Stimulated activated CD4-positive, alpha-beta T cell treated with anti-CD3 and anti-CD28 coated beads, Interleukin-1b, Interleukin-23, amount 100 ng/mL, for 4 hours (primary cell): ENCODE measurements around the gene UGT3A2.

ENCODE experiments used
- DNase-seq, 2 donors: peaks; one replicate each; pipeline ENCODE4 v3.0.0-alpha.2; 2020; ENCODE audit warnings: low read depth in 2 of 2

UGT3A2 gene

DNA sequence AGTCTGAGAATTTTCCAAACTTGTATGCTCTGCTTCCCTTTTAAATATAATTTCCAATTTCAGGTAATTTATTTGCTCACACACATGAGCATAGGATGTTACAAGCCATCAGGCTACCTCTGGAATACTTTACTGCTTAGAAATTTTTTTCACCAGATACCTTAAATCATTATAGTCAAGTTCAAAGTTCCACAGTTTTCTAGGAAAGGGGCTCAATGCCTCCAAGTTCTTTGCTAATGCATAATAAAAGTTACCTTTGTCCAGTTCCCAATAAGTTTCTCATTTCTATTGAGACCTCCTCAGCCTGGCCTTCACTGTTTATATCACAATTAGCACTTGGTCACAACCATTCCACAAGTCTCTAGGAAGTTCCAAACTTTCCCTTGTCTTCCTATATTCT, 59.3 kb downstream of the UGT3A2 start:
- no peak for DNase-seq

DNA sequence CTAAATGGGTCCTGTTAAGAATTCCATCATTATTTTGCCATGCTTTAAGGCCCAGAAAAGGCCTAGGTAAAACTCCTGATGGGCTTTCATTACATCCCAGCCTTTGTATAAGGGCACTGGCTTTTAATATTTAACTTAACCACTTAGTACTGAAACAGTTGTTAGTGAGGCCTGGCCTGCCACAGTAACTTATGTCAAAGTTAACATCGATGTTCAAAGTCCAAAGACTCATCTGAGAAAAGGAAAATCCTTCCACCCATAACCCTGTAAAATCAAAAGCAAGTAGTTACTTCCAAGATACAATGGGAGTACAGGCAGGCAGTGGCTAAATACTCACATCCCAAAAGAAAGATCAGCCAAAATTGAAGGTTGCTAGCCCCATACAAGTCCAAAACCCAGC, 60.5 kb downstream of the UGT3A2 start:
- no peak for DNase-seq

DNA sequence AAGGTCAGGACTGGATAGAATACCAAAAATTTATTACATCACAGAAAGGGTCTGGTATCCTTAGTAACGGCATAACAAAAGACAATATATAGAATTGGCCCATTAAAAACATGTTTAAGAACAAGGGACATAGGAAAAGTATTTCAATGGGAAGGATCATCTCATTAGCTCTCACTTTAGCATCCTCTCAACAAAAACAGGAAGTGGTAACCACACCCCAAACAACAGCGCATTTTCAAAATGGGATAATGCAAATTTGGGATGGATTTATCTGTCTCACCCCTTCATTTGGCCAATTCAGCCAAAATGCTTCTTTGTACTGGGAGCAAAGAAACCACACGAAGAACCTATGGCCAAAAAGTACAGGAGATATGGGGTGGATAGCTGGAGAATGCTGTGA, 65.7 kb downstream of the UGT3A2 start:
- no peak for DNase-seq

DNA sequence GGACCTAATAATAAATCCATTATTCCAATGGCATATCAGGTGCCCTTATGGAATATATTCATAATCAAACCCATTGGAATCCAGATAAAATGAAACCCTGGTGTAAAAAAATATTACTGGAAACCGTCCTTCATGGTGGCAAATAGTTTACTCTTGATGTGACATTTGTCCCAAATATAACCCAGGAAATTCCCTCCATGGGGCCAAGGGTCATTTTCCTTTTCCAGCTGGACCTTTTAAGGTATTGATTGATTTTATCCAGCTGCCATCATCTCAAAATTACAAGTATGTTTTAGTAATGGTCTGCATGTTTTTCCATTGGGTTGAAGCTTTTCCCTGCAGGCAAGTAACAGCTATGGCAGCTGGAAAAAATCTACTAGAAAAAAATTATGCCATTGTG, 67.1 kb downstream of the UGT3A2 start:
- no peak for DNase-seq

DNA sequence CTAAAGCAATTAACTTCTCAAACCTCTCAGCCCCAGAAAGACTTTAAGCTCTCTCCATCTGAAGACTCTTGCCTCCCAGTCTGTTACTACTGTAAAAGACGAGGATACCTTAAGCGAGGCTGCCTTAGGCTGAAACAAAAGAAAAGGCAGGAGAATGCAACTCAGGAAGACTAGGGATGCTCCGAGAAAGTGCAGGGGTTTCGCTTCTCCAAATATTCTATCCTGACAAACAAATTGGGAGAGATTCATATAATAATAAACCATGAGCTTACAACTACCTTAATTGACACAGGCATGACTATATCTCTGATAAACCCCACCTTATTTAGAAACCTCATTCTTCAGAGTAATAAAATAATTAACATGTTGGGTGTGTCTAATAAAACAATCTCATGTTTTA, 70.6 kb downstream of the UGT3A2 start:
- no peak for DNase-seq

DNA sequence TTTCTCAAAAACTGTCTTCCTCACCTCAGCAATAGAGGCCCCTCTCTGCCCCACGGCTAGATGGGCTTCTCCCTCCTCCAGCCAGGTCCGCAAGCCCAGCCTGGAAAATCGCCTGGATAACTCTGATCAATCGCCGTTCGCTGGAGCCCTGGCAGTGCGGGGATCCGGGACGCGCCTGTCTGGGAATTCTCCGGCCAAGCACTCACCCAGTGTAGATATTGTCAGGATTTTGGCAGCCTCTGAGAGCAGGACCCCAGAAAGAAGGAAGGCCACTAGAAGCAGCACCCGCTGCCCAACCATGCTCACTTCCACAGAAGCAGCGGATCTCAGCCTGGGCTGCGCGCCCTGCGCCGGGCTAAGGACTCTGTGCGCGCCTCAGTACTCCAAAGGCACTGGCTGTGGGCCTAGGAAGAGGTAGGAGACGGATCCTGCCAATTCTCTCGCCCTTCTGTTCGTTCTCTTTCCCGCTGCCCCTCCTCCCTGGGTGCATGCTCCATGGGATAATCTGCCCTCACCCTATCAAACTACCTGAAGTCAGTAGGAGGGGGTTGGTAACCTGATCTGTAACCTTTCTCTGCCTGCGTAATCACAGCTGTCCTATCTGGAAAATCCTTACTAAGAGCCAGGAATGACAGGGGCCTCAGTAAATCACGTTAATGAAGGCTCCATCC, 75.6 kb downstream of the UGT3A2 start, which contains the start of gene UGT3A1:
Gene UGT3A1, minus strand, starts transcription at position 450 of the 671 bp plus-strand sequence. Its CDS starts 150 bp downstream, at position 300.
- DNase-seq = no peak

DNA sequence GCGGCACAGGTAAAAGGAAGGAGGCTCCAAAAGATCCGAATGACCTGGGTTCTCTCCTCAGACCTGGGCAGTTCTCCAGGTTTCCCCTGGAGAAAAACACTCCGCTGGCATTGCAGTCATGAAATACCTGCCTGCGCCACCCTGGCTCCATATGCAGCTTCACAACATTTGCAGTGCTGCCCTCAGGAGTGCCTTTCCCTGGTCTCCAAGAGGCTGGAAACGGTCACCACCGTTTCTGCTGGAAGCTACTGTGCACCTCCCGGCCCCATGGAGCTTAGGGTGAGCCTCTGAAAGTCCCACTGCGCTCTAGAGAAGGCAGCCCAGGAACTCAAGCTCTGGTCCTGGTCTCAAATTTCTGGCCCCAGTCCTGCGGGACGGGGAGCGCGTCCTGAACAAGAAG, 76.2 kb downstream of the UGT3A2 start:
- no peak for DNase-seq

DNA sequence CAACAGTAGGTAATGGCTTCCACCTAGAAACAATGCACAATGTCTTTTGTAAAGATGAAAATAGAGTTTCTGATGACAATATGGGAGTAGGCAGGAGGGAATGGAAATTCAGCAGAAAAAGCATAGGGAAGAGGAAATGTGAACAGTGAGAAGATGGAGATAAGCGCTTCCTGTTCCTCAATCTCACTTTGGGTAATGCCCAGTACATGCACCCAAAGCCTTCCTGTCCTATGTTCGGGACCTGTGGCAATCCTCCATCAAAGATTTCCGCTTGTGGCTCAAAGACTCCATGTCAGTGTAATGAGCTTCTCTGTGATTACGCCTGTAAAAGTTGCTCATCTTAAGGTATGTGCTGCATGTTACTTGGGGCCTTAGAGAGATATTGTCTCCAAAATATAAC, 78.2 kb downstream of the UGT3A2 start:
- no peak for DNase-seq

DNA sequence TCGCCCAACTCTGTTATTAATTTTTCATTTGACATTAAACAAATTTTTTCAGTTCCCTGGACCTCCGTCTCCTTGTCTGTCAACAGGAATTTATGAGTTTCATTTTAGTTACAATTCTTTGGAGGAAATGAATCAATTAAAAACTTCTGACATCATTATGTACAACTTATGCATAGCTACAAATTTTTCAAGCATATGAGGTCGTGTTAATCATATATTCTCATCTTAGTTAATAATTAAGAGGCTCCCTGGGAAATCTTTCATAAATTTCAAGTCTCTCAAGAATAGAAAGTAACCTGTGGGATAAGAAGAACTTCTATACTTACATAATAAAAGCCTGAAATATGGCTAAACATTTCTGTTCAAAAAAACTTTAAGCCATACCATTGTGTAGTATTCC, 78.9 kb downstream of the UGT3A2 start:
- DNase-seq = no peak
